GM21423 (cell line): ENCODE measurements around the gene FGF4.
"Not testable (repeated sequence)": the region's sequence is repeated elsewhere in the genome, so short reads cannot be mapped to it uniquely, and the experiment has no call there.

ENCODE experiments used
- ATAC-seq: cut with Tn5 transposase; IDR thresholded peaks from one replicate; pipeline ENCODE4 v1.9.1; 2021; ENCODE audit warnings: mild to moderate bottlenecking, moderate library complexity; ENCODE audit not compliant: unreplicated experiment

FGF4 gene

GRCh38 chr11:69774354-69775162 lies 583 bp downstream of the FGF4 start:
- no peak for ATAC-seq

GRCh38 chr11:69773626-69774353 lies 1.4 kb downstream of the FGF4 start:
- no peak for ATAC-seq

- no peak for ATAC-seq
Measured at GRCh38 chr11:69771466-69771865, 3.7 kb downstream of the FGF4 start.

- no peak for ATAC-seq
Measured at GRCh38 chr11:69770540-69770939, 4.6 kb downstream of the FGF4 start.

- no peak for ATAC-seq
Measured at GRCh38 chr11:69765498-69765995, 9.6 kb downstream of the FGF4 start.

- ATAC-seq = not testable (repeated sequence)
Measured at GRCh38 chr11:69764918-69765317, 10.2 kb downstream of the FGF4 start.

- ATAC-seq = no peak
Measured at GRCh38 chr11:69760319-69760718, 14.8 kb downstream of the FGF4 start.

- no peak for ATAC-seq
Measured at GRCh38 chr11:69752890-69753289, 22.3 kb downstream of the FGF4 start.

GRCh38 chr11:69750875-69751597 lies 24.1 kb downstream of the FGF4 start:
- no peak for ATAC-seq

GRCh38 chr11:69750108-69750850 lies 24.9 kb downstream of the FGF4 start:
- ATAC-seq = no peak

- no peak for ATAC-seq
Measured at GRCh38 chr11:69748637-69749036, 26.5 kb downstream of the FGF4 start.

GRCh38 chr11:69746752-69747742 lies 28.1 kb downstream of the FGF4 start:
- no peak for ATAC-seq

GRCh38 chr11:69746140-69746539 lies 29.0 kb downstream of the FGF4 start:
- no peak for ATAC-seq

GRCh38 chr11:69745201-69745600 lies 29.9 kb downstream of the FGF4 start:
- ATAC-seq = no peak

GRCh38 chr11:69744435-69744834 lies 30.7 kb downstream of the FGF4 start:
- ATAC-seq = no peak

GRCh38 chr11:69734841-69735240 lies 40.3 kb downstream of the FGF4 start:
- ATAC-seq = no peak

- no peak for ATAC-seq
Measured at GRCh38 chr11:69734367-69734766, 40.8 kb downstream of the FGF4 start.

GRCh38 chr11:69732910-69733309 lies 42.2 kb downstream of the FGF4 start:
- no peak for ATAC-seq

- ATAC-seq = no peak
Measured at GRCh38 chr11:69731110-69731509, 44.0 kb downstream of the FGF4 start.

- no peak for ATAC-seq
Measured at GRCh38 chr11:69730500-69730899, 44.6 kb downstream of the FGF4 start.
